ENCODE results near the gene ZNF358. TPM values are rescaled to one million over a fixed set of nuclear protein-coding genes. Genes with fewer than 3 reads are reported as not detected.

The ZNF358 gene
- polyA plus RNA-seq, 3 donors, result 0.41 to 8.6 (median 1.0) TPM

DNA sequence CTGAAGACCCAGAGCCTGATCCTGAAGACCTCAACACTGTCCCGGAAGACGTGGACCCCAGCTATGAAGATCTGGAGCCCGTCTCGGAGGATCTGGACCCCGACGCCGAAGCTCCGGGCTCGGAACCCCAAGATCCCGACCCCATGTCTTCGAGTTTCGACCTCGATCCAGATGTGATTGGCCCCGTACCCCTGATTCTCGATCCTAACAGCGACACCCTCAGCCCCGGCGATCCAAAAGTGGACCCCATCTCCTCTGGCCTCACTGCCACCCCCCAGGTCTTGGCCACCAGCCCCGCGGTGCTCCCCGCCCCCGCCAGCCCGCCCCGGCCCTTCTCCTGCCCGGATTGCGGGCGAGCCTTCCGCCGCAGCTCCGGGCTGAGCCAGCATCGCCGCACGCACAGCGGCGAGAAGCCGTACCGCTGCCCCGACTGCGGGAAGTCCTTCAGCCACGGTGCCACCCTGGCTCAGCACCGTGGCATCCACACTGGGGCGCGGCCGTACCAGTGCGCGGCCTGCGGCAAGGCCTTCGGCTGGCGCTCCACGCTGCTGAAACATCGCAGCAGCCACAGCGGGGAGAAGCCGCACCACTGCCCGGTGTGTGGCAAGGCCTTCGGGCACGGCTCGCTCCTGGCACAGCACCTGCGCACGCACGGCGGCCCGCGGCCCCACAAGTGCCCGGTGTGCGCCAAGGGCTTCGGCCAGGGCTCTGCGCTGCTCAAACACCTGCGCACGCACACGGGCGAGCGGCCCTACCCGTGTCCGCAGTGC, 3.6 kb downstream of the ZNF358 start:
- Mint-ChIP-seq H3K27me3 (ENCODE audit: low read depth in 3 of 3) (peaks cover 25 to 27% (median 26%) of the 10 kb centered on the region in 3 donors), H3K4me3 (peak overlapping the region in 1 of 2 donors; percentile 45), H3K9me3 (peaks cover 0 to 9% (median 4%) of the 10 kb centered on the region in 7 donors), H3K4me1 (peaks cover 24% of the 10 kb centered on the region), H3K27ac (no peak overlapping the region), H3K36me3 (peaks cover 10 to 13% of the 10 kb centered on the region in 2 donors)
- Histone ChIP-seq H3K9ac (ENCODE audit: insufficient read depth, low read length, poor library complexity, severe bottlenecking) (no peak overlapping the region), H3K27ac (ENCODE audit: low read depth in 1 of 2, low read length in 2 of 2) (no peak overlapping the region), H4K20me1 (ENCODE audit: insufficient read depth, low read length) (peaks cover 15% of the 10 kb centered on the region), H3K36me3 (replicated peaks in 1 of 2; ENCODE audit: control insufficient read depth in 1 of 2, insufficient read depth in 2 of 2, low read length in 2 of 2) (peaks cover 3 to 4% of the 10 kb centered on the region in 2 donors), H3K9me3 (replicated peaks in 1 of 2; ENCODE audit: control insufficient read depth in 1 of 2, insufficient read depth in 1 of 2, low read length in 2 of 2) (no peaks in the 10 kb centered on the region), H3K4me2 (replicated peaks; ENCODE audit: extremely low read depth, low read length, poor library complexity, severe bottlenecking) (no peak overlapping the region), H3K27me3 (ENCODE audit: control insufficient read depth in 2 of 2, insufficient read depth in 2 of 2, low read length in 2 of 2) (peaks cover 2 to 19% of the 10 kb centered on the region in 2 donors), H3K4me1 (ENCODE audit: control insufficient read depth in 1 of 2, insufficient read depth in 2 of 2, low read length in 2 of 2) (peaks cover 26 to 34% of the 10 kb centered on the region in 2 donors), H2AFZ (ENCODE audit: insufficient read depth, low read depth, low read length, poor library complexity, severe bottlenecking) (no peak overlapping the region), H3K4me3 (replicated peaks in 1 of 3; ENCODE audit: low read depth in 2 of 3, low read length in 3 of 3) (no peak overlapping the region), H3K79me2 (ENCODE audit: insufficient read depth, low read length) (peaks cover 14% of the 10 kb centered on the region)
- TF ChIP-seq, protein P1, sequence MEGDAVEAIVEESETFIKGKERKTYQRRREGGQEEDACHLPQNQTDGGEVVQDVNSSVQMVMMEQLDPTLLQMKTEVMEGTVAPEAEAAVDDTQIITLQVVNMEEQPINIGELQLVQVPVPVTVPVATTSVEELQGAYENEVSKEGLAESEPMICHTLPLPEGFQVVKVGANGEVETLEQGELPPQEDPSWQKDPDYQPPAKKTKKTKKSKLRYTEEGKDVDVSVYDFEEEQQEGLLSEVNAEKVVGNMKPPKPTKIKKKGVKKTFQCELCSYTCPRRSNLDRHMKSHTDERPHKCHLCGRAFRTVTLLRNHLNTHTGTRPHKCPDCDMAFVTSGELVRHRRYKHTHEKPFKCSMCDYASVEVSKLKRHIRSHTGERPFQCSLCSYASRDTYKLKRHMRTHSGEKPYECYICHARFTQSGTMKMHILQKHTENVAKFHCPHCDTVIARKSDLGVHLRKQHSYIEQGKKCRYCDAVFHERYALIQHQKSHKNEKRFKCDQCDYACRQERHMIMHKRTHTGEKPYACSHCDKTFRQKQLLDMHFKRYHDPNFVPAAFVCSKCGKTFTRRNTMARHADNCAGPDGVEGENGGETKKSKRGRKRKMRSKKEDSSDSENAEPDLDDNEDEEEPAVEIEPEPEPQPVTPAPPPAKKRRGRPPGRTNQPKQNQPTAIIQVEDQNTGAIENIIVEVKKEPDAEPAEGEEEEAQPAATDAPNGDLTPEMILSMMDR (IDR thresholded peaks at IDR 0.05), result no peak
- 97% methylated on average over 67 of the region's 74 CpGs for WGBS (ENCODE audit: insufficient coverage)
- intact Hi-C loops (cut with micrococcal nuclease), result no loop called here
- no peak for DNase-seq

DNA sequence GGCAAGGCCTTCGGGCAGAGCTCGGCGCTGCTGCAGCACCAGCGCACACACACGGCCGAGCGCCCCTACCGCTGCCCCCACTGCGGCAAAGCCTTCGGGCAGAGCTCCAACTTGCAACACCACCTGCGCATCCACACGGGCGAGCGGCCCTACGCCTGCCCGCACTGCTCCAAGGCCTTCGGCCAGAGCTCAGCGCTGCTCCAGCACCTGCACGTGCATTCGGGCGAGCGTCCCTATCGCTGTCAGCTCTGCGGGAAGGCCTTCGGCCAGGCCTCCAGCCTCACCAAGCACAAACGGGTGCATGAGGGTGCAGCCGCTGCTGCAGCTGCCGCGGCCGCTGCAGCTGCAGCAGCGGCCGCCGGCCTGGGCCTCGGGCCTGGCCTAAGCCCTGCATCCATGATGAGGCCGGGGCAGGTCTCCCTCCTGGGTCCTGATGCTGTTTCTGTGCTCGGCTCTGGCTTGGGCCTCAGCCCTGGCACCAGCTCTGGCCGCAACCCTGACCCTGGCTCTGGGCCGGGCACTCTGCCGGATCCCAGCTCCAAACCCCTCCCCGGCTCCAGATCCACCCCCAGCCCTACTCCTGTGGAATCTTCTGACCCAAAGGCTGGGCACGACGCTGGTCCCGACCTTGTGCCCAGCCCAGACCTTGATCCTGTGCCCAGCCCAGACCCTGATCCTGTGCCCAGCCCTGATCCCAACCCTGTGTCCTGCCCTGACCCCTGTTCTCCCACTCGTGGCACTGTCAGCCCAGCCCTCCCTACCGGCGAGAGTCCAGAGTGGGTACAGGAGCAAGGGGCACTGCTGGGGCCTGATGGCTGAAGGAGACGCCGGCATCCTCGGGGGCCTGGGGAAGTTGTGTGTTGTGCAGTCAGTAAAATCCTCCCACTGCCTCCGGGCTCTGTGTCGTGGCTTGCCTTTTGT, 4.5 kb downstream of the ZNF358 start:
- intact Hi-C loops (cut with micrococcal nuclease), result no loop called here
- Mint-ChIP-seq H3K4me1 (peaks cover 23% of the 10 kb centered on the region), H3K36me3 (peaks cover 18 to 19% of the 10 kb centered on the region in 2 donors), H3K4me3 (no peak overlapping the region), H3K27me3 (ENCODE audit: low read depth in 3 of 3) (peaks cover 19 to 20% (median 20%) of the 10 kb centered on the region in 3 donors), H3K27ac (peak overlapping the region in 2 of 7 donors; percentile 28 to 79), H3K9me3 (peaks cover 0 to 8% (median 4%) of the 10 kb centered on the region in 7 donors)
- WGBS (ENCODE audit: insufficient coverage), result 97% methylated on average over 44 of the region's 51 CpGs
- H3K4me2 ChIP-seq (replicated peaks; ENCODE audit: extremely low read depth, low read length, poor library complexity, severe bottlenecking), result no peak overlapping the region
- H3K79me2 ChIP-seq (ENCODE audit: insufficient read depth, low read length), result peaks cover 14% of the 10 kb centered on the region
- no peak overlapping the region for H3K27ac ChIP-seq (ENCODE audit: low read depth in 1 of 2, low read length in 2 of 2)
- H3K27me3 ChIP-seq (ENCODE audit: control insufficient read depth in 2 of 2, insufficient read depth in 2 of 2, low read length in 2 of 2), result peaks cover 2 to 14% of the 10 kb centered on the region in 2 donors
- H3K36me3 ChIP-seq (replicated peaks in 1 of 2; ENCODE audit: control insufficient read depth in 1 of 2, insufficient read depth in 2 of 2, low read length in 2 of 2), result peaks cover 10 to 12% of the 10 kb centered on the region in 2 donors
- no peak overlapping the region for H3K4me3 ChIP-seq (replicated peaks in 1 of 3; ENCODE audit: low read depth in 2 of 3, low read length in 3 of 3)
- no peak for DNase-seq
- TF ChIP-seq, protein P1 (IDR thresholded peaks at IDR 0.05), result no peak
- H3K9me3 ChIP-seq (replicated peaks in 1 of 2; ENCODE audit: control insufficient read depth in 1 of 2, insufficient read depth in 1 of 2, low read length in 2 of 2), result no peaks in the 10 kb centered on the region
- peaks cover 26 to 34% of the 10 kb centered on the region in 2 donors for H3K4me1 ChIP-seq (ENCODE audit: control insufficient read depth in 1 of 2, insufficient read depth in 2 of 2, low read length in 2 of 2)
- H3K9ac ChIP-seq (ENCODE audit: insufficient read depth, low read length, poor library complexity, severe bottlenecking), result no peak overlapping the region
- peaks cover 16% of the 10 kb centered on the region for H4K20me1 ChIP-seq (ENCODE audit: insufficient read depth, low read length)
- no peak overlapping the region for H2AFZ ChIP-seq (ENCODE audit: insufficient read depth, low read depth, low read length, poor library complexity, severe bottlenecking)

All from CD14-positive monocyte (primary cell).